Measurements from ENCODE around the gene PLSCR1.

GRCh38 chr3:146503461-146504202 is 40.8 kb downstream of the PLSCR1 start:
- TF ChIP-seq SNAI2 (CRISPR knock-in tag; IDR thresholded peaks at IDR 0.05) = no peak
- TF ChIP-seq CREB5 (CRISPR knock-in tag; IDR thresholded peaks at IDR 0.05; ENCODE audit: low read depth) = no peak
- no peak for TF ChIP-seq PATZ1 (CRISPR knock-in tag; IDR thresholded peaks at IDR 0.05; ENCODE audit: borderline replicate concordance)
- no peak for TF ChIP-seq ZFP30 (CRISPR knock-in tag; IDR thresholded peaks at IDR 0.05)
- TF ChIP-seq TCF4 (CRISPR knock-in tag; IDR thresholded peaks at IDR 0.05; ENCODE audit: borderline replicate concordance) = no peak
- TF ChIP-seq ARNTL (CRISPR knock-in tag; IDR thresholded peaks at IDR 0.05; ENCODE audit: borderline replicate concordance, low read depth) = no peak
- no peak for TF ChIP-seq PPARA (CRISPR knock-in tag; IDR thresholded peaks at IDR 0.05; ENCODE audit: borderline replicate concordance)
- no peak for TF ChIP-seq POU6F1 (CRISPR knock-in tag; IDR thresholded peaks at IDR 0.05; ENCODE audit: borderline replicate concordance, low read depth)
- TF ChIP-seq ESRRG (CRISPR knock-in tag; IDR thresholded peaks at IDR 0.05) = no peak
- no peak for TF ChIP-seq BACH2 (CRISPR knock-in tag; IDR thresholded peaks at IDR 0.05; ENCODE audit: borderline replicate concordance)
- TF ChIP-seq RARB (CRISPR knock-in tag; IDR thresholded peaks at IDR 0.05) = no peak
- no peak for TF ChIP-seq ZFP3 (CRISPR knock-in tag; IDR thresholded peaks at IDR 0.05)
- no peak for TF ChIP-seq ISL1 (CRISPR knock-in tag; IDR thresholded peaks at IDR 0.05)
